GM21447 (cell line): ENCODE measurements around the gene NPY4R.
"Not testable (repeated sequence)": the region's sequence is repeated elsewhere in the genome, so short reads cannot be mapped to it uniquely, and the experiment has no call there.

Experiments used
- ATAC-seq: cut with Tn5 transposase; IDR thresholded peaks from one replicate; pipeline ENCODE4 v1.9.1; 2021; ENCODE audit not compliant: unreplicated experiment

The NPY4R gene

GRCh38 chr10:46459579-46459978 lies 6.2 kb downstream of the NPY4R start:
- ATAC-seq: not testable (repeated sequence)

GRCh38 chr10:46457071-46457470 lies 8.7 kb downstream of the NPY4R start:
- not testable (repeated sequence) for ATAC-seq

DNA sequence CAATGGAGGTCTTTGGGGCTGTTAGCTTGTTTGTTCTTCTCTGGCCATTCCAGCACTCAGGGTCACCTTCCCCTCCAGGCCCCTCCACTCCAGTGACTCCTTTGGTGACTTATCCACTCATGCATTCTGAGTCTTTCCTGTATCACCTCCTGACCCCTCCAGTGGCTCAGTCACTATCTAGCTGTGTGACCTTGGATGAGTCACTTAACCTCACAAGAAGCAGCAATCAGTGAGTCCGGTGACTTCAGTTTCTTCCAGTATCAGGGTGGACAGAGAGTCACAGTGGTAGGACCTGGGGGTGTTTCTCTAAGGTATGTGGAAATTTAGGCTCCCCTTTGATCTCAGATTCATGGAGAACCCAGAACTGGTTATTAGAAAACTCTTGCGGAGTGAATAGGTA lies 9.8 kb downstream of the NPY4R start:
- not testable (repeated sequence) for ATAC-seq

- ATAC-seq: not testable (repeated sequence)
Observed at GRCh38 chr10:46451365-46451764, 14.4 kb downstream of the NPY4R start.

GRCh38 chr10:46450829-46451228 lies 14.9 kb downstream of the NPY4R start:
- ATAC-seq: not testable (repeated sequence)

- ATAC-seq: not testable (repeated sequence)
Observed at GRCh38 chr10:46447439-46447838, 18.3 kb downstream of the NPY4R start.

DNA sequence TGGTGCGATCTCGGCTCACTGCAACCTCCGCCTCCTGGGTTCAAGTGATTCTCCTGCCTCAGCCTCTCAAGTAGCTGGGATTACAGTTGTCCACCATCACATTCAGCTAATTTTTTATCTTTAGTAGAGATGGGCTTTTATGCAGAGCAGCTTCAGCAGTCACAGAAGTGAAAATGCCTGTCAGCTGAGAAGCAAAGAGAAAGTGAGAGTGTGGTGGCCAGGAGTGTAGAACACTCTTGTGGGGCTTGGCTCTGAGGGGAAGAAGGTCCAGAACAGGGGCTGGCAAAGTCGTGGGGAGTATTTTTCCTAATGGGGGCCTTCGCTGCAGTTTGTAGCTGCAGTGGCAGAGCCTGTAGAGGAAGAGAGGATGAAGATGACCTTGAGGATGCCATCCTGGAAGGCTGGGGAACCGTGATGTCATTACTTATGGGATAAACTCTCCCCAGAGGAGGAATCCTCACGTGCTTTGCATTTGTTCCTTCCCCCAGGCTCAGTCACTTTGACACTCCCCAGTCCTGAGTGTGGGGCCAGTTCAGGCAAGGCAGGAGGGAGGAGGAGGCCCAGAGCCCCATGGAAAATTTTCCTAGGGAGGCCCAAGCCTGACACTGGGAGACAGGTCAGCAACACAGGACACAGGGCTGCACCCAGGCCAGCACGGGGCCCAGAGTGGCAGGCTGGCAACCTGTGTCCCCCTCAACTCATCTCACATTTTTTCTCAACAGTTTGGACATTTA lies 20.2 kb downstream of the NPY4R start:
- ATAC-seq: not testable (repeated sequence)

- not testable (repeated sequence) for ATAC-seq
Observed at GRCh38 chr10:46443422-46443821, 22.3 kb downstream of the NPY4R start.

DNA sequence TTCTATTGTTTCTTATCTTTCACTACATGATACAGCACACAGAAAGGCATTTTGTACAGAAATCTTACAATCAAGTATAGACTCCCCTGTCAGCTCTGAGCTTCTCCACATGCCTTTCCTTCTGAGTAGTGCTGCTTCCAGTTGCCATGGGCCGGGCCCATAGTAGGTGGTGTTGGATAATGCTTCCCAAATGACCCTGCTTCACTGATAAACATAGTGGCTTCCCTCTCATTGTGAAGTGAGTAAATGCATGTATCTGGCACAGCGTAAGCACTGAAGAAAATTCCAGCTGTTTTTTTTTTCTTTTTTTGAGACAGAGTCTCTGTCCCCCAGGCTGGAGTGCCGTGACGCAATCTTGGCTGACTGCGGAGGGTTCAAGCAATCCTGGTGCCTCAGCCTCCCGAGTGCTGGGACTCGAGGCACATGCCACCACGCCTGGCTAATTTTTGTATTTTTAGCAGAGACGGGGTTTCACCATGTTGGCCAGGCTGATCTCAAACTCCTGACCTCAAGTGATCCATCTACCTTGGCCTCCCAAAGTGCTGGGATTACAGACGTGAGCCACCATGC lies 23.0 kb downstream of the NPY4R start:
- ATAC-seq: not testable (repeated sequence)

GRCh38 chr10:46441837-46442278 lies 23.9 kb downstream of the NPY4R start:
- not testable (repeated sequence) for ATAC-seq

DNA sequence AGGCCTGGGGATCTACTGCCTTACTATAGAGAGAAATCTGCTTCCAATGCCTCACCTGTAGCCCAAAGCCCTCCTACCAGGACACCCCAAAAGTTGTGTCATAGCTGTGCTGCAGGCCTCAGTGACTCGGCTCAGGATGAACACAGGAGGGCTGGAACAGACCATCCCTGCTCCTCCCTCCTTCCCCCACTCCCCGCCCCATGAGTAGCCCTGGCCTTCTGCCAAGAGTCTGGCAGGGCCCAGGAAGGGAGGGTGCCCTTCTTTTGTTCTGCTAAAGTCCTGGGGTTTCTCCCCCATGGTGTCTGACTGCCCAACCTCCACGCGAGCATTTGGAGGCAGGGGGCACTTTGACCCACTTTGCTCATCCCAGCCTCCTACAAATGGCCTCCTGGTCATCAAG lies 24.8 kb downstream of the NPY4R start:
- ATAC-seq: not testable (repeated sequence)

- not testable (repeated sequence) for ATAC-seq
Observed at GRCh38 chr10:46423550-46423949, 42.2 kb downstream of the NPY4R start.

- not testable (repeated sequence) for ATAC-seq
Observed at GRCh38 chr10:46419570-46420379, 46.0 kb downstream of the NPY4R start.

DNA sequence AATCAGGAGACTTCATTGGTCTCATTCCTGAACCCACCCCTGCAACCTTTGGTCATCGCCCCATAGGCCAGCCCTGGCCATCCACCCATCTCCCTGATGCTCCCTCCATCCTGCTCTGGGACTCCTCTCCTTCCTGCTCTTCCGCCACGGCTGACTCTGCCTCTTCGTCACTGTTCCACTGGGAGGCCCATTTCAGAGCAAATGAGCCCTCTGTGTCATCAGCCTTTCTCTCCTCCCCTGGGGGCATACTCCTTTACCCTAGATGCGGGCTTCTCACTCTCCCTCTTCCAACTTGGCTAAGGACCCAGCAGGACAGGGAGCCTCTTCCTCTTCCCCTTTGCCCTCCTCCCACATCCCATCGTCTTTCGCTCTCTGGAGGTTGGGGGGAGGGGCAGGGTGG lies 47.5 kb downstream of the NPY4R start:
- ATAC-seq: not testable (repeated sequence)

GRCh38 chr10:46415291-46415690 lies 50.5 kb downstream of the NPY4R start:
- ATAC-seq: not testable (repeated sequence)

DNA sequence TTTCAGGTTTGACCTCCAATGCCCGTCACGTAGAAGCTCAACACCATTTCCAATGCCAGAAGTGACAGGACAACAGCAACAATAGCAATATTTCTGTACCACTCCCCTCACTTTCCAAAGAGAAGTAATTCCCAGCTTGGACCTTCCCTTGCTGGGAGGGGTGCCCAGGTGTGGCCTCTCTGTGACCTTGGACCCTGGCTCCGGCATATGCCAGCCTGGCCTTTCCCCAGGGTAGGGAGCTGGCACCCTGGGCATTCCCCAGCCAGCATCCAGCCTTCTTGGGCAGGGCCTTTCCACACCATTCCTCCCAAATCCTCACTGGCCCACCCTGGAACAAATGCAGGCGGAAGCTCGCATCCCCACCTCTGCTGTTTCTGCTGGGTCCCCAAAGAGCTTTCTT lies 53.1 kb downstream of the NPY4R start:
- not testable (repeated sequence) for ATAC-seq

DNA sequence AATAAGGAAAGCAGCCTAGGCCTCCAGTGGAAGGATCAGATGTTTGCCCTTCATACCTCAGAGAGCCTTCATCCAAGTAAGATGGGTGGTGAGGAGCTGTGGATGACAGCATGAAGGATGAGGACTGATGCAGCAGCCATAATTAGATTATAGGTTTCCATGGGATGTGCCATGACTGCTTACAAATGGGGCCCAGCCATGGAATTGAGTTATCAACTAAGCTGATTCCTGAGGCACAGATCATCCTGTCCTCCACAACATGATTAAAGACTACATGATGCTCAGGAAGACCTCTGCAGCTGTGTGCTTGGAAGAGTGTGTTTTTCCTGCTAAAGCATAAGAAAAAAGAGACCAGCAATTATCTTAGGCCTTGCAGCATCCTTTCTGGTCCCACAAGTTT lies 54.6 kb downstream of the NPY4R start:
- ATAC-seq: not testable (repeated sequence)
